ENCODE data around the gene GLRX.
"Not testable (repeated sequence)": the region's sequence is repeated elsewhere in the genome, so short reads cannot be mapped to it uniquely, and the experiment has no call there.

GLRX gene

GRCh38 chr5:95822542-95823181 lies at the start of gene GLRX:
TSS of gene GLRX (minus strand) at chr5:95822726. CDS start at chr5:95822662, 64 bp downstream.
- in situ Hi-C loops (cut with HindIII; ENCODE audit: low pct_ligation_motif_present, low pct_unique_long_range_greater_than_20kb, low sequenced_read_pairs), result no loop called here
- peak; percentile 89 for DNase-seq

- DNase-seq, result no peak
- in situ Hi-C loops (cut with HindIII; ENCODE audit: low pct_ligation_motif_present, low pct_unique_long_range_greater_than_20kb, low sequenced_read_pairs), result loop anchor here (25.0 kb wide), 1 partner anchor 466 kb away; no protein-coding TSS in a partner anchor
Measured at GRCh38 chr5:95871146-95871806, 48.8 kb upstream of the GLRX start.

- in situ Hi-C loops (cut with HindIII; ENCODE audit: low pct_ligation_motif_present, low pct_unique_long_range_greater_than_20kb, low sequenced_read_pairs), result loop anchor here (25.0 kb wide), 1 partner anchor 467 kb away; no protein-coding TSS in a partner anchor
- DNase-seq, result no peak
Measured at GRCh38 chr5:95870105-95870672, 47.7 kb upstream of the GLRX start.

- DNase-seq, result not testable (repeated sequence)
- in situ Hi-C loops (cut with HindIII; ENCODE audit: low pct_ligation_motif_present, low pct_unique_long_range_greater_than_20kb, low sequenced_read_pairs), result loop anchor here (25.0 kb wide), 1 partner anchor 468 kb away; no protein-coding TSS in a partner anchor
Measured at GRCh38 chr5:95869173-95869855, 46.8 kb upstream of the GLRX start.

GRCh38 chr5:95868136-95868535 lies 45.6 kb upstream of the GLRX start:
- DNase-seq, result no peak
- in situ Hi-C loops (cut with HindIII; ENCODE audit: low pct_ligation_motif_present, low pct_unique_long_range_greater_than_20kb, low sequenced_read_pairs), result loop anchor here (25.0 kb wide), 1 partner anchor 469 kb away; no protein-coding TSS in a partner anchor

- no peak for DNase-seq
- in situ Hi-C loops (cut with HindIII; ENCODE audit: low pct_ligation_motif_present, low pct_unique_long_range_greater_than_20kb, low sequenced_read_pairs), result loop anchor here (25.0 kb wide), 1 partner anchor 471 kb away; no protein-coding TSS in a partner anchor
Measured at GRCh38 chr5:95866435-95867040, 44.0 kb upstream of the GLRX start.

- no peak for DNase-seq
- in situ Hi-C loops (cut with HindIII; ENCODE audit: low pct_ligation_motif_present, low pct_unique_long_range_greater_than_20kb, low sequenced_read_pairs), result loop anchor here (25.0 kb wide), 1 partner anchor 472 kb away; no protein-coding TSS in a partner anchor
Measured at GRCh38 chr5:95864944-95865504, 42.5 kb upstream of the GLRX start.

- no peak for DNase-seq
- in situ Hi-C loops (cut with HindIII; ENCODE audit: low pct_ligation_motif_present, low pct_unique_long_range_greater_than_20kb, low sequenced_read_pairs), result loop anchor here (25.0 kb wide), 1 partner anchor 473 kb away; no protein-coding TSS in a partner anchor
Measured at GRCh38 chr5:95864456-95864855, 41.9 kb upstream of the GLRX start.

- DNase-seq, result no peak
- in situ Hi-C loops (cut with HindIII; ENCODE audit: low pct_ligation_motif_present, low pct_unique_long_range_greater_than_20kb, low sequenced_read_pairs), result loop anchor here (25.0 kb wide), 1 partner anchor 474 kb away; no protein-coding TSS in a partner anchor
Measured at GRCh38 chr5:95863383-95863757, 40.8 kb upstream of the GLRX start.

- in situ Hi-C loops (cut with HindIII; ENCODE audit: low pct_ligation_motif_present, low pct_unique_long_range_greater_than_20kb, low sequenced_read_pairs), result loop anchor here (25.0 kb wide), 1 partner anchor 474 kb away; no protein-coding TSS in a partner anchor
- DNase-seq, result no peak
Measured at GRCh38 chr5:95862671-95863382, 40.3 kb upstream of the GLRX start.

GRCh38 chr5:95861864-95862561 lies 39.5 kb upstream of the GLRX start:
- DNase-seq, result no peak
- in situ Hi-C loops (cut with HindIII; ENCODE audit: low pct_ligation_motif_present, low pct_unique_long_range_greater_than_20kb, low sequenced_read_pairs), result loop anchor here (25.0 kb wide), 1 partner anchor 475 kb away; no protein-coding TSS in a partner anchor

GRCh38 chr5:95861221-95861863 lies 38.8 kb upstream of the GLRX start:
- in situ Hi-C loops (cut with HindIII; ENCODE audit: low pct_ligation_motif_present, low pct_unique_long_range_greater_than_20kb, low sequenced_read_pairs), result loop anchor here (25.0 kb wide), 1 partner anchor 476 kb away; no protein-coding TSS in a partner anchor
- DNase-seq, result no peak

- in situ Hi-C loops (cut with HindIII; ENCODE audit: low pct_ligation_motif_present, low pct_unique_long_range_greater_than_20kb, low sequenced_read_pairs), result loop anchor here (25.0 kb wide), 1 partner anchor 478 kb away; no protein-coding TSS in a partner anchor
Measured at GRCh38 chr5:95859661-95860060, 37.1 kb upstream of the GLRX start.

GRCh38 chr5:95858661-95859595 lies 36.4 kb upstream of the GLRX start:
- DNase-seq, result peak; percentile 81
- in situ Hi-C loops (cut with HindIII; ENCODE audit: low pct_ligation_motif_present, low pct_unique_long_range_greater_than_20kb, low sequenced_read_pairs), result loop anchor here (25.0 kb wide), 1 partner anchor 478 kb away; no protein-coding TSS in a partner anchor

More at GRCh38 chr5:95859661-95860060, 37.1 kb upstream of the GLRX start:
- no peak for DNase-seq

- in situ Hi-C loops (cut with HindIII; ENCODE audit: low pct_ligation_motif_present, low pct_unique_long_range_greater_than_20kb, low sequenced_read_pairs), result loop anchor here (25.0 kb wide), 1 partner anchor 479 kb away; no protein-coding TSS in a partner anchor
- DNase-seq, result peak; percentile 58
Measured at GRCh38 chr5:95858023-95858461, 35.5 kb upstream of the GLRX start.

Data from ACHN (cell line).